ENCODE measurements around the gene SLC4A7. TPM values are rescaled to one million over a fixed set of nuclear protein-coding genes. Genes with fewer than 3 reads are reported as not detected.

Gene SLC4A7
- total RNA-seq, 2 experiments from 2014 or later, result 48.0 to 48.8 TPM

DNA sequence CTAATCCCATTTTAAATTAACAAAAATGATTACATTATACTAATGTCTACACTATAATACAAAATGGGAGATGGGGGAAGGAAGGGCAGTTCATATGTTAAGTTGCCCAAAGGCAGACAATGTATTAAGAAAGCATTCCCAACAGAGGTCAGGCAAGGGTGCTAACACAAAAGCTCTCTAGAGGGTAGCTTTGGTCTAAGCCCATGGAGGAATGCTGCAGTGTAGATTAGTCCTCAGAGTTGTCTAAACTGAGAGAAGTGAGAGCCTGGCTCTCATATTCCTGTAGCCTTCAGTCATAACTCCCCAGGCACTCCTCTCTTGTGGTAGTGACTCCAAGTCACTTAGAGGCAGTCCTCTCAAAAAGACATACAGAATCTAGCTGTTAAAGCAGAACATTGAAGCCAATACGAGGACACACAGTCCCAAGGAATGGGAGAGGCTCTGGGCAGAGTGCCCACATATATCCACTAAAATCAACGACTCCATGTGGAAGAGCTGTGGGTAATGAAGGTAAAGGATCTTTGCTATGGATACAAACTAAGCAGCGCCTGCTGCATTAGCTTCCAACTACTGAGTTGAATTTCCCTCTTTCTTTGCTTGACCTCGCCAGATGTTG, 129.5 kb downstream of the SLC4A7 start:
- no peaks in the 10 kb centered on the region for H3K9me3 Mint-ChIP-seq
- H3K27ac Mint-ChIP-seq, result no peak overlapping the region
- DNase-seq (no peak), ATAC-seq (no peak)
- no peak for TF ChIP-seq CTCF (IDR thresholded peaks at IDR 0.05)
- H3K4me3 Mint-ChIP-seq, result no peak overlapping the region
- CTCF ChIA-PET, result interaction anchor here (1.1 to 1.3 kb wide), 2 partner anchors 8 to 11 kb away, joined by 3 read pairs; no protein-coding TSS in a partner anchor
- no peaks in the 10 kb centered on the region for H3K27me3 Mint-ChIP-seq
- POLR2A ChIA-PET, result no interaction called here
- intact Hi-C loops (cut with micrococcal nuclease), result loop anchor here (10.0 kb wide), 1 partner anchor 320 kb away; no protein-coding TSS in a partner anchor
- no peaks in the 10 kb centered on the region for H3K36me3 Mint-ChIP-seq (ENCODE audit: low read depth)
- H3K4me1 Mint-ChIP-seq (ENCODE audit: low read depth), result peaks cover 14% of the 10 kb centered on the region

DNA sequence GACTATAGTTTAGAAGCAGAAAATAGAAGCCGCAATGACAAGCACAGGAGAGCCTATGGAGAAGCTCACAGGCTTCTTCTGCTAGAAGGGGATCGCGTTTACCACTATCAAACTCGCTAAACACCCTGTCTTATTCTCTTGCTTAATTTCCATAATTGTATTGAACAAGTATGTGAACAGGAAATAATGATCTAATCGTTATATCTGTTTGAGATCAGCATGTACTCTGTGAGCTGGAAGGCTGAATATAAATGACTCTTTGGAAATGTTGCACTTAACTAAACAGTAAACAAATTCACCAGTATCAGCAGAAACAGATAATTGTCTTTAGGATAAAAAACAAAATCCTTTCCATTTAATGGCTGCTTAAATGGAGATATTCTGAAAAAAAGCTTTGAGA, 130.0 kb downstream of the SLC4A7 start:
- ATAC-seq, result no peak
- Mint-ChIP-seq H3K27me3 (no peaks in the 10 kb centered on the region), H3K4me1 (ENCODE audit: low read depth) (peaks cover 10% of the 10 kb centered on the region), H3K36me3 (ENCODE audit: low read depth) (no peaks in the 10 kb centered on the region), H3K4me3 (no peak overlapping the region), H3K9me3 (no peaks in the 10 kb centered on the region), H3K27ac (no peak overlapping the region)
- CTCF ChIA-PET, result no interaction called here
- POLR2A ChIA-PET, result no interaction called here
- no peak for DNase-seq
- no peak for TF ChIP-seq CTCF (IDR thresholded peaks at IDR 0.05)
- intact Hi-C loops (cut with micrococcal nuclease), result loop anchor here (10.0 kb wide), 1 partner anchor 321 kb away; no protein-coding TSS in a partner anchor

DNA sequence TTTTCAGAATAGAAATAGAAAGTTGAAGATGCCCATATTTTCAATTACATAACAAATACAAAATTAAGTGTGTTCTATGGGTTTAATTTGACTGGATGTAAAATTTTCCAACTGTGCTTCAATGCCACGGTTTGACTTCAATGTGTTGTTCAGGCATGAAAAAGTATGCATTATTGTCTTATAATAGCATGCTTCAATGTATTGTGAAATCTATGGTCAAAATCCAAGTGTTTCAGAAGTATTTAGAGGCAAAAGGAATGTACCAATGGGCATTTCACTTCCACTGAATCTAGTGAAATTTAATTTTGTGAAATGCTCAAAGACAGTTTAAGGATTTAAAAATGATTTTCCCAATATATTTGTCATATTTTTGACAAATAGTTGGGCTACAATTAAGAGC, 131.0 kb downstream of the SLC4A7 start:
- ATAC-seq, result no peak
- CTCF ChIA-PET, result no interaction called here
- Mint-ChIP-seq H3K27me3 (no peaks in the 10 kb centered on the region), H3K36me3 (ENCODE audit: low read depth) (no peaks in the 10 kb centered on the region), H3K4me3 (no peak overlapping the region), H3K27ac (no peak overlapping the region), H3K9me3 (no peaks in the 10 kb centered on the region), H3K4me1 (ENCODE audit: low read depth) (peaks cover 5% of the 10 kb centered on the region)
- TF ChIP-seq CTCF (IDR thresholded peaks at IDR 0.05), result no peak
- intact Hi-C loops (cut with micrococcal nuclease), result loop anchor here (10.0 kb wide), 1 partner anchor 322 kb away; no protein-coding TSS in a partner anchor
- POLR2A ChIA-PET, result no interaction called here
- no peak for DNase-seq

- Mint-ChIP-seq H3K4me3 (no peak overlapping the region), H3K4me1 (ENCODE audit: low read depth) (peaks cover 2% of the 10 kb centered on the region), H3K9me3 (no peaks in the 10 kb centered on the region), H3K36me3 (ENCODE audit: low read depth) (no peaks in the 10 kb centered on the region), H3K27me3 (no peaks in the 10 kb centered on the region), H3K27ac (no peak overlapping the region)
- DNase-seq (no peak), ATAC-seq (no peak)
- ChIA-PET CTCF (no interaction called here), POLR2A (no interaction called here)
- intact Hi-C loops (cut with micrococcal nuclease), result loop anchor here (10.0 kb wide), 1 partner anchor 323 kb away; no protein-coding TSS in a partner anchor
- TF ChIP-seq CTCF (IDR thresholded peaks at IDR 0.05), result no peak
Measured at GRCh38 chr3:27352047-27352446, 132.1 kb downstream of the SLC4A7 start.

DNA sequence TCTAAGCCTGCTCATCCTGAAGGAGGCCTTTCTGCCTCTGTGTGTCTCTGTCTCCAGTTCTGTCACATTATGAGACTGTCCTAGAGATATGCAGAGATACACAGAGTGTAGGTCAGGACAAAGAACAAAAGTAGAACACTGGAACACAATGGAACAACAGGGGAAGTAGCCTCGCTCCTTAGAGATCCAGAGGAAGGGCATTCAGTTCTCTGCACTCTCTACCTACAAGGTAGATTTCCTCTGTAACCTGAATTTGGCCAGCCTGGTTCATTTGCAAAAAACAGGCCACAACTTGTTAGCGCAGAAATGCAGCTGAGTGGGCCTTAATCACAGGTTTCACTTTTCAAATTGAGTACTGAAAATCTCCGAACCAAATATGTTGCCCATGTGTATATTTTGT, 134.4 kb downstream of the SLC4A7 start:
- Mint-ChIP-seq H3K36me3 (ENCODE audit: low read depth) (no peaks in the 10 kb centered on the region), H3K4me3 (no peak overlapping the region), H3K4me1 (ENCODE audit: low read depth) (peaks cover 5% of the 10 kb centered on the region), H3K27me3 (no peaks in the 10 kb centered on the region), H3K27ac (peak overlapping the region; percentile 13), H3K9me3 (no peaks in the 10 kb centered on the region)
- ChIA-PET CTCF (interaction anchor here (1.6 kb wide), 1 partner anchor 8 kb away, joined by 7 read pairs; no protein-coding TSS in a partner anchor), POLR2A (no interaction called here)
- TF ChIP-seq CTCF (IDR thresholded peaks at IDR 0.05), result no peak
- DNase-seq, result peak; percentile 13
- intact Hi-C loops (cut with micrococcal nuclease), result loop anchor here (10.0 kb wide), 1 partner anchor 325 kb away; no protein-coding TSS in a partner anchor
- ATAC-seq, result no peak
